ENCODE measurements around the gene PPARG. TPM values are rescaled to one million over a fixed set of nuclear protein-coding genes. Genes with fewer than 3 reads are reported as not detected.

Gene PPARG
- total and polyA plus RNA-seq, 10 donors, result 5.5 to 28.0 (median 19.4) TPM

DNA sequence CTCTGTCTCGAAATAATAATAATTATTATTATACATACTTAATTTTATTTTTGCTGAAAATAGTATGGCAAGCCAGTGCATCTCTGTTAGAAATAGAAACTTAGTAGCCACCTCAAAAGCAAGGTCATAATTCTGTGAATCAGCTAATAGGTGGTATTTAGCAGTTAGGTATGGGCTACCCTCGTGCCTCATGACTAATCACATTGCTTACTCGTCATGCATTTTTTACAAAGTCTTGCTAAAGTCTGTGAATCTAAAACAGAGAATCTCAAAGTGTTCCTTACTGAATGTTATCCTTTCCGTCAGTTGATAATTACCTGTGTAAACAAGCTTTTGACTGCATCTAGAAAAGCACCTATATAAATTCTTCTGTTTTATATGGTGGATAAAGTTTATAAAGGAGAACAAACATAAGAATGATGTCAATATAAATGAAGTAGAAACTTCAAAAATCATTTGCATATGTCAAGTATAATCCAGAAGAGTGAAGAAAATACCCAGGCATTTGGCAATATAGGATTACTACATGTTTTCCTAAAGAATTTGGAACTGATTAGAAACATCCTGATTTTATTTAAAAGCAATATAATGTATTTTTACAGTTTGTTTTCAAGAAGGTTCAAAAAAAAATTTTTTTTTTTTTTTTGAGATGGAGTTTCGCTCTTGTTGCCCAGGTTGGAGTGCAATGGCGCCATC lies 6.2 kb downstream of the PPARG start:
- no peak for DNase-seq
- intact Hi-C loops (cut with DNase I; ENCODE audit: low total_unique reads), result no loop called here
- Histone ChIP-seq H3K36me3 (no peaks in the 10 kb centered on the region), H3K27me3 (replicated peaks in 1 of 7) (peaks cover 0 to 5% (median 0%) of the 10 kb centered on the region in 7 donors), H3K9me3 (no peaks in the 10 kb centered on the region), H3K27ac (no peak overlapping the region), H3K4me3 (no peak overlapping the region), H3K4me1 (peaks cover 0 to 17% (median 7%) of the 10 kb centered on the region in 6 donors)
- WGBS, 5 donors, result 87 to 94% (median 89%) methylated on average over 6 of the region's 6 CpGs
- TF ChIP-seq POLR2A (IDR thresholded peaks at IDR 0.05) (no peak), POLR2AphosphoS5 (IDR thresholded peaks at IDR 0.05) (no peak)
- TF ChIP-seq, protein P1, sequence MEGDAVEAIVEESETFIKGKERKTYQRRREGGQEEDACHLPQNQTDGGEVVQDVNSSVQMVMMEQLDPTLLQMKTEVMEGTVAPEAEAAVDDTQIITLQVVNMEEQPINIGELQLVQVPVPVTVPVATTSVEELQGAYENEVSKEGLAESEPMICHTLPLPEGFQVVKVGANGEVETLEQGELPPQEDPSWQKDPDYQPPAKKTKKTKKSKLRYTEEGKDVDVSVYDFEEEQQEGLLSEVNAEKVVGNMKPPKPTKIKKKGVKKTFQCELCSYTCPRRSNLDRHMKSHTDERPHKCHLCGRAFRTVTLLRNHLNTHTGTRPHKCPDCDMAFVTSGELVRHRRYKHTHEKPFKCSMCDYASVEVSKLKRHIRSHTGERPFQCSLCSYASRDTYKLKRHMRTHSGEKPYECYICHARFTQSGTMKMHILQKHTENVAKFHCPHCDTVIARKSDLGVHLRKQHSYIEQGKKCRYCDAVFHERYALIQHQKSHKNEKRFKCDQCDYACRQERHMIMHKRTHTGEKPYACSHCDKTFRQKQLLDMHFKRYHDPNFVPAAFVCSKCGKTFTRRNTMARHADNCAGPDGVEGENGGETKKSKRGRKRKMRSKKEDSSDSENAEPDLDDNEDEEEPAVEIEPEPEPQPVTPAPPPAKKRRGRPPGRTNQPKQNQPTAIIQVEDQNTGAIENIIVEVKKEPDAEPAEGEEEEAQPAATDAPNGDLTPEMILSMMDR (IDR thresholded peaks at IDR 0.05 in 8 of 11, conservative IDR thresholded peaks at IDR 0.05 in 3 of 11), result no peak

DNA sequence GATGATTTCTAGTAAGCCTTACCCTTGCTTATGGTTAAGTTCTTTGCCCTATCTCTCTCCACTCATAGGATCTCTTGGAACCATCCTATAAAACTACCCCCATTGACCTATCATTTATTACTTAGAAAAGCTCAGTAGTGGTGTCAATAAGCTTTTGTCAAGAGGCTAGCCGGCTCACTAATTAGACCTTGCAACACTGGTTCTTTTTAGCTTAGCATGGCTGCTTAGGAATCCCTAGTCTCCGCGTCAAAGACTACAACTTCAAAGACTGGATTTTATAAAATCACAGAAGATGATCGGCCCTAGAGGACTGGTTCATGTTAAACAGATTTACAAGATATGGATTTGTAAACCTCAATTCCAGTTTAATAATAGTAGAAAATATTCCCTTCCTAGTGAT lies 7.6 kb downstream of the PPARG start:
- 88 to 97% (median 95%) methylated on average over 4 of the region's 4 CpGs for WGBS, 5 donors
- Histone ChIP-seq H3K4me1 (peaks cover 0 to 17% (median 4%) of the 10 kb centered on the region in 6 donors), H3K27me3 (replicated peaks in 1 of 7) (no peaks in the 10 kb centered on the region), H3K27ac (no peak overlapping the region), H3K36me3 (no peaks in the 10 kb centered on the region), H3K9me3 (no peaks in the 10 kb centered on the region), H3K4me3 (no peak overlapping the region)
- DNase-seq, result no peak
- TF ChIP-seq POLR2AphosphoS5 (IDR thresholded peaks at IDR 0.05) (no peak), POLR2A (IDR thresholded peaks at IDR 0.05) (no peak)
- TF ChIP-seq, protein P1 (IDR thresholded peaks at IDR 0.05 in 8 of 11, conservative IDR thresholded peaks at IDR 0.05 in 3 of 11), result no peak
- intact Hi-C loops (cut with DNase I; ENCODE audit: low total_unique reads), result no loop called here

DNA sequence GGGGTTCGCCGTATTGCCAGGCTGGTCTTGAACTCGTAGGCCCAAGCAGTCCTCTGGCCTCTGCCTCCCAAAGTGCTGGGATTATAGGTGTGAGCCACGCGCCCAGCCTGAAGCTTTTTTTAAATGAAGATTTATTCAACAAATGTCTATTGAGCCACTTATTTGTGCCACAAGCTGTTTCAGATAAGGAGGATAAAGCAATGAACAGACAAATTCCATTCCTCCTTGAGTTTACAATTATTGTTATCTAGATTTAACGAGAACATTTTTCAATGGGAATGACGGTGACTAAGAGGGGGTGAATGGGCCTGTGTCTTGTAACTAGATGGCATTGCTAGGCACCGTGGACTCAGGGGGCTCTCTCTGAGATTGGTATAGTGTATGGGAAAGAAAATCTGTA lies 10.2 kb downstream of the PPARG start:
- Histone ChIP-seq H3K27me3 (replicated peaks in 1 of 7) (no peaks in the 10 kb centered on the region), H3K9me3 (no peaks in the 10 kb centered on the region), H3K4me3 (no peak overlapping the region), H3K36me3 (no peaks in the 10 kb centered on the region), H3K27ac (no peak overlapping the region), H3K4me1 (peaks cover 0 to 12% (median 1%) of the 10 kb centered on the region in 6 donors)
- no peak for TF ChIP-seq POLR2A (IDR thresholded peaks at IDR 0.05)
- no peak for TF ChIP-seq POLR2AphosphoS5 (IDR thresholded peaks at IDR 0.05)
- TF ChIP-seq, protein P1 (IDR thresholded peaks at IDR 0.05 in 8 of 11, conservative IDR thresholded peaks at IDR 0.05 in 3 of 11), result no peak
- intact Hi-C loops (cut with DNase I; ENCODE audit: low total_unique reads), result no loop called here
- DNase-seq, result no peak
- WGBS, 5 donors, result 85 to 96% (median 95%) methylated on average over 8 of the region's 8 CpGs

DNA sequence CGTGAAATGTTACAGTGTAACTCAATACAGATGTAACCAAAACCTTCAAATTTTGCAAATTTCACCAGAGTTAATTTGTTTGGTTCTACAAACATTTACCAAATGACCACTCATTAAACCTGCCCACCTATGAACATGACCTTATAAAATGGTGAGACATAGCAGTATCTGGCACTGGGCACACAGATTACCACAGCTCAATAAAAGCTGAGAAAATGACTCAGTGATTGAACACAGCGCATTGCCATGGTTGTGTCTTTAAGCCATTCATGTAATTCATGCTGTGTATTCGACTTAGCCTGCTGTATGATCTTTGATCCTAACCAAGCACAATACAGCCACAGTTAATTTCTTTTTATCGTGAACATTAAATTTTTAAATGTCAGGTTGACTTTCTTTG lies 11.3 kb downstream of the PPARG start:
- intact Hi-C loops (cut with DNase I; ENCODE audit: low total_unique reads), result no loop called here
- 82 to 96% (median 93%) methylated on average over 4 of the region's 4 CpGs for WGBS, 5 donors
- TF ChIP-seq POLR2AphosphoS5 (IDR thresholded peaks at IDR 0.05) (no peak), POLR2A (IDR thresholded peaks at IDR 0.05) (no peak)
- TF ChIP-seq, protein P1 (IDR thresholded peaks at IDR 0.05 in 8 of 11, conservative IDR thresholded peaks at IDR 0.05 in 3 of 11), result no peak

More for the DNA sequence above, 11.3 kb downstream of the PPARG start:
- Histone ChIP-seq H3K9me3 (no peaks in the 10 kb centered on the region), H3K4me1 (peaks cover 0 to 12% (median 0%) of the 10 kb centered on the region in 6 donors), H3K27me3 (replicated peaks in 1 of 7) (no peaks in the 10 kb centered on the region), H3K4me3 (no peak overlapping the region), H3K27ac (no peak overlapping the region), H3K36me3 (no peaks in the 10 kb centered on the region)
- DNase-seq, result no peak

Data from spleen (tissue), 11 donors.